IMR-90 (cell line): Measurements from ENCODE around the gene VWCE. TPM values are rescaled to one million over a fixed set of nuclear protein-coding genes. Genes with fewer than 3 reads are reported as not detected.
"Not testable (repeated sequence)": the region's sequence is repeated elsewhere in the genome, so short reads cannot be mapped to it uniquely, and the experiment has no call there.

Source experiments
- ATAC-seq: fragments of 200-7000 bp; cut with Tn5 transposase; 2 replicates; pipeline ENCODE4 v1.9.1; 2020; ENCODE audit warnings: low read depth, mild to moderate bottlenecking, moderate library complexity
- BruUV-seq: library from RNA; stranded (reverse); fragments of 400-500 nt; replicated peaks from 2 replicates; lab custom pipeline; 2021; lab: Mats Ljungman, UMichigan
- CTCF ChIA-PET: fragments of 300-600 bp; formaldehyde crosslinking; extraction: SDS; loops from one replicate; lab custom pipeline; 2021; ENCODE audit warnings: antibody characterized with exemption; lab: Yijun Ruan, JAX
- POLR2A ChIA-PET: fragments of 300-600 bp; sonication (Branson Sonifier 250); formaldehyde crosslinking; loops from one replicate; lab custom pipeline; 2022; ENCODE audit warnings: antibody characterized with exemption; ENCODE audit not compliant: unreplicated experiment; lab: Charles Lee
- DNase-seq: peaks from one replicate; pipeline ENCODE4 v3.0.0; 2013
- H2AFZ ChIP-seq: replicated peaks from 2 replicates; pipeline ENCODE3; 2013; ENCODE audit warnings: low read length, mild to moderate bottlenecking; ENCODE audit not compliant: poor library complexity
- H2AK5ac ChIP-seq: 2 replicates; pipeline ENCODE4 v1.6.1; 2013; ENCODE audit warnings: low read depth, low read length, inconsistent platforms
- H2AK9ac ChIP-seq: replicated peaks from 2 replicates; pipeline ENCODE3; 2013; ENCODE audit warnings: mild to moderate bottlenecking, low read depth, low read length, moderate library complexity; ENCODE audit not compliant: poor library complexity
- H2BK120ac ChIP-seq: 2 replicates; pipeline ENCODE4 v1.6.1; 2013; ENCODE audit warnings: low read depth, low read length, inconsistent platforms
- H2BK15ac ChIP-seq: 3 replicates; pipeline ENCODE4 v1.6.1; 2013; ENCODE audit warnings: low read depth, low read length, inconsistent platforms
- H2BK20ac ChIP-seq: 2 replicates; pipeline ENCODE4 v1.6.1; 2013; ENCODE audit warnings: low read depth, mild to moderate bottlenecking, inconsistent platforms, low read length, moderate library complexity
- H2BK5ac ChIP-seq: 2 replicates; pipeline ENCODE4 v1.6.1; 2013; ENCODE audit warnings: mild to moderate bottlenecking, low read depth, low read length, inconsistent platforms; ENCODE audit not compliant: poor library complexity, severe bottlenecking
- H3K14ac ChIP-seq: replicated peaks from 2 replicates; pipeline ENCODE4 v1.6.1; 2013; ENCODE audit warnings: low read depth, low read length, inconsistent platforms
- H3K18ac ChIP-seq: 2 replicates; pipeline ENCODE4 v1.6.1; 2013; ENCODE audit warnings: low read depth, low read length, control low read depth
- H3K23ac ChIP-seq: 2 replicates; pipeline ENCODE4 v1.6.1; 2013; ENCODE audit warnings: low read depth, low read length, inconsistent platforms
- H3K27ac ChIP-seq: 2 replicates; pipeline ENCODE4 v1.5.1; 2013; ENCODE audit warnings: mild to moderate bottlenecking, control low read depth, low read length; ENCODE audit not compliant: insufficient read depth
- H3K27me3 ChIP-seq: 2 replicates; pipeline ENCODE4 v1.6.1; 2013; ENCODE audit warnings: low read length; ENCODE audit not compliant: control insufficient read depth, insufficient read depth
- H3K36me3 ChIP-seq: 2 replicates; pipeline ENCODE4 v1.6.1; 2013; ENCODE audit warnings: low read length, mixed read lengths; ENCODE audit not compliant: control insufficient read depth, insufficient read depth
- H3K4ac ChIP-seq: 2 replicates; pipeline ENCODE4 v1.6.1; 2013; ENCODE audit warnings: low read depth, low read length, inconsistent platforms
- H3K4me1 ChIP-seq: 2 replicates; pipeline ENCODE4 v1.6.1; 2013; ENCODE audit warnings: low read length, mixed read lengths; ENCODE audit not compliant: control insufficient read depth, insufficient read depth
- H3K4me2 ChIP-seq: 2 replicates; pipeline ENCODE4 v1.6.1; 2013; ENCODE audit warnings: low read depth, mild to moderate bottlenecking, control low read depth, low read length, moderate library complexity
- H3K4me3 ChIP-seq: 2 replicates; pipeline ENCODE4 v1.5.1; 2013; ENCODE audit warnings: low read depth, mild to moderate bottlenecking, control low read depth, low read length, moderate library complexity; ENCODE audit not compliant: insufficient read depth
- H3K56ac ChIP-seq: 2 replicates; pipeline ENCODE4 v1.6.1; 2013; ENCODE audit warnings: low read length, inconsistent platforms; ENCODE audit not compliant: insufficient read depth; ENCODE audit errors: extremely low read depth
- H3K79me1 ChIP-seq, 2 experiments: 2 replicates each; pipeline ENCODE4 v1.6.1; 2013; ENCODE audit warnings: low read length in 2 of 2, inconsistent platforms in 1 of 2, low read depth in 1 of 2
- H3K9ac ChIP-seq: 2 replicates; pipeline ENCODE4 v1.6.1; 2013; ENCODE audit warnings: low read depth, low read length, control low read depth
- H3K9me1 ChIP-seq: 2 replicates; pipeline ENCODE4 v1.6.1; 2013; ENCODE audit warnings: low read length, inconsistent platforms; ENCODE audit not compliant: insufficient read depth
- H3K9me3 ChIP-seq: 2 replicates; pipeline ENCODE4 v1.6.1; 2013; ENCODE audit warnings: low read length; ENCODE audit not compliant: control insufficient read depth, insufficient read depth
- H4K20me1 ChIP-seq: 2 replicates; pipeline ENCODE4 v1.6.1; 2013; ENCODE audit warnings: low read length, inconsistent platforms; ENCODE audit not compliant: insufficient read depth
- H4K5ac ChIP-seq: 2 replicates; pipeline ENCODE4 v1.6.1; 2013; ENCODE audit warnings: mild to moderate bottlenecking, low read depth, low read length, control low read depth
- H4K8ac ChIP-seq, 2 experiments: 2 replicates each; pipeline ENCODE4 v1.6.1; 2013; ENCODE audit warnings: low read depth in 2 of 2, low read length in 2 of 2, control low read depth in 1 of 2, inconsistent platforms in 1 of 2
- H4K91ac ChIP-seq: 2 replicates; pipeline ENCODE4 v1.6.1; 2013; ENCODE audit warnings: low read depth, low read length, inconsistent platforms; ENCODE audit not compliant: insufficient read depth
- WGBS, 2 experiments: methylation state at CpG; one replicate each; pipeline versions ENCODE4 v1.1.5 to v1.1.7; 2013; ENCODE audit warnings: missing lambda C conversion rate in 2 of 2; ENCODE audit not compliant: insufficient read length in 1 of 2; ENCODE audit errors: extremely low coverage in 2 of 2; 5-methylcytosine and 5-hydroxymethylcytosine counted together
- dilution Hi-C: fragments of 300-500 bp; cut with HindIII; formaldehyde crosslinking; loops from one replicate; pipeline ENCODE4 v1.14.3; 2018; ENCODE audit warnings: low sequenced_read_pairs; ENCODE audit not compliant: unreplicated experiment
- in situ Hi-C: fragments of 300-500 bp; cut with MboI; formaldehyde crosslinking; loops from 3 replicates; pipeline ENCODE4 v1.14.3; 2019; ENCODE audit warnings: low sequenced_read_pairs, inconsistent platforms, mixed read lengths
- intact Hi-C: fragments of 100-400 bp; cut with micrococcal nuclease; formaldehyde crosslinking; loops from 2 replicates; pipeline ENCODE4 v1.10.0; 2022
- polyA plus RNA-seq, 3 experiments: library from polyadenylated mRNA; depleted of rRNA; stranded (reverse); fragments of >200 nt; gene quantifications; 2 replicates each; pipeline ENCODE4 v1.2.3, GENCODE V29; 2012; ENCODE audit warnings: low replicate concordance in 1 of 3
- total RNA-seq: library from RNA; depleted of rRNA; stranded (reverse); fragments of >200 nt; gene quantifications from 2 replicates; pipeline ENCODE4 v1.2.3, GENCODE V29; 2012

VWCE gene
- total and polyA plus RNA-seq, 2 of the 4 experiments (the other 2 are of a cell fraction) = under 0.01 to 1.1 TPM

GRCh38 chr11:61218306-61218705 lies 76.8 kb downstream of the VWCE start:
- H2BK20ac ChIP-seq, in situ Hi-C loops, H3K9me3 ChIP-seq: not testable (repeated sequence)

GRCh38 chr11:61213711-61214324 lies 81.3 kb downstream of the VWCE start:
- no CpG with 5 or more reads among the region's 3 CpGs for WGBS, 2 experiments
- H3K4me1 ChIP-seq, H3K9me1 ChIP-seq, H3K36me3 ChIP-seq, H3K4ac ChIP-seq, H3K9me3 ChIP-seq, CTCF ChIA-PET, H4K8ac ChIP-seq, H3K9ac ChIP-seq, H2AK9ac ChIP-seq, H3K14ac ChIP-seq, H3K18ac ChIP-seq, H2BK20ac ChIP-seq, H3K23ac ChIP-seq, H4K91ac ChIP-seq, H3K56ac ChIP-seq, H2BK120ac ChIP-seq, BruUV-seq, H3K4me2 ChIP-seq, in situ Hi-C loops, H2BK15ac ChIP-seq, POLR2A ChIA-PET, H2AK5ac ChIP-seq, H3K79me1 ChIP-seq, H4K20me1 ChIP-seq, H4K5ac ChIP-seq, H3K27me3 ChIP-seq, DNase-seq, H3K4me3 ChIP-seq, ATAC-seq, H2AFZ ChIP-seq, H3K27ac ChIP-seq, H2BK5ac ChIP-seq, intact Hi-C loops, dilution Hi-C loops: not testable (repeated sequence)

More at GRCh38 chr11:61218306-61218705, 76.8 kb downstream of the VWCE start:
- H3K9ac ChIP-seq, H3K27me3 ChIP-seq, H4K8ac ChIP-seq, H4K20me1 ChIP-seq, CTCF ChIA-PET, H2BK15ac ChIP-seq, dilution Hi-C loops, H4K5ac ChIP-seq, BruUV-seq, H3K18ac ChIP-seq, H2AFZ ChIP-seq, H3K4me2 ChIP-seq, H3K23ac ChIP-seq, ATAC-seq, H3K79me1 ChIP-seq, POLR2A ChIA-PET, H4K91ac ChIP-seq, H2AK9ac ChIP-seq, H3K14ac ChIP-seq, intact Hi-C loops, H2BK5ac ChIP-seq, H3K4ac ChIP-seq, DNase-seq, H3K56ac ChIP-seq, H2AK5ac ChIP-seq, H2BK120ac ChIP-seq, H3K4me3 ChIP-seq, H3K9me1 ChIP-seq, H3K27ac ChIP-seq, H3K36me3 ChIP-seq, H3K4me1 ChIP-seq: not testable (repeated sequence)
- WGBS, 2 experiments = no CpG with 5 or more reads among the region's 4 CpGs
